Activated gamma-delta T cell (primary cell): ENCODE data around the gene MLYCD.

Source experiments
- DNase-seq: peaks from one replicate; lab custom pipeline; 2025; lab: John Stamatoyannopoulos, UW

MLYCD gene

DNA sequence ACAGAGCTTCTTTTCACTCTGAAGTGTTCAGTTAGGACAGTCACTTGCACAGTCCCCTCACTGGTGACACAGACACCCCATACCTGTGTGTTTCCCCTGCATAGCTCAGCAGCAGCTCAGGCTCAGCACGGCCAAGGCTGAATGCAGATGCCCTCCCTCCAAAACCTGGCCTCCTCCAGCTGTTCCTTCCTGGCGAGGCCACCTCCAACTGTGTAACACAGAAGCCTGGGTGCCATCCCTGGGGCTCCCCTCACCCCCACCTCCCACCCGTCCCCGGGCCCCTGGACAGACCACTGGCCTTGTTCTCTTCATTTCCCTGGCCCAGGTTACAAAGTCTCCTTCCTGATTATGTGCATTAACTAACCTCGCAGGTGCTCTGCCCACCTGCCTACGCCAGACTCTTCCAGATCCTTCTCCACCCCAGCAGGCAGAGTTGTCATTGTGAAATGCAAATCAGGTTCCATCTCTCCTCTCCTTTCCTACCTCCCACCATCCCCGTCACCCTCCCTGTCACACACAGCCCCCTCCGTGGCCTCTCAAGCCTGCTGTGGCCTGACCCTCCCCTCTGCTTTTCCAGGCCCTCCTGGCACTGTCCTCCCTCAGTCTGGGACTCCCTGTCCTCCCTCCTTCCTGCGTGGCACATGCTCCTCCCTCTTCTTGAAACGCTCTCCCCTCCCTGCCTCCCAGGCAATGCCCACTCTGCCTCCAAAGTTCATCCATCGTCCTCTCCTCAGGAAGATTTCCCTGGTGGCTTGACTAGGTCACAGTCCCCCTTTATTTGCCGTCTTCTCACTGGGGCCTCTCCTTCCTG lies 26.4 kb downstream of the MLYCD start:
- DNase-seq, result no peak

DNA sequence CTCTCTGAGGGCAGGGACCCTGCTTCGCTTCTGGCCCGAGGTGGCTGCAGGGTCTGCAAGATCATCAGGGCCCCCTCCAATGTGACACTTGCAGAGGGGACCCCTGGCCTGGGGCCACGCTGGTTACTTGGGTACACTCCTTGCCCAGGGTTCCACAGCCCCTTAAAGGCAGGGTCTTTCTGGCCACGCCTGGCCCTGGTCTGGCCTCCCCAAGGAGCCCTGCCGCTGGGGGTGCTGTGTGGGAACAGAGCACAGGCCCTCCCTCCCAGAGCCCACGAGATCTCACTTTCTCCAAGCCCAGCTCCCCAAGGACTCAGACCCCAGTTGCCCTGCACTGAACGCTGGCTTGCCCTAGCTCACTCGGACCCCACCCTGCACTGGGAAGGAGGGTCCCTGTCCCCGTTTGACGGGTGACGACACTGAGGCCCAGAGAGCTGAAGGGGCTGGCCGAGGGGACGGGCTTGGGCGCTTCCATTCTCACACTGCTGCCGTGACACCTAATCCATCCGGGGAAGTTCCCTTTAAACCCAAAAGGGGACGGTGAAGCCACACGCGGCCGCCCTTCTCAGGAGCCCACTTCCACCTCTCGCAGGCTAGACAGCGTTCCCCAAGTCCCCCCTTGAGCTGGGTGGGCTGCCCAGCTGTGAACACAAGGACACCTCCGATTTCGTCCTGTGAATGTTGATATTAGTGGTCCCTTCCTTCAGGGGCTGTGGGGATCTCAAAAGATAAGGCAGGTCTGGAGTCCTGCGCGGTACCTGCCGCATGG lies 27.2 kb downstream of the MLYCD start:
- DNase-seq, result no peak

DNA sequence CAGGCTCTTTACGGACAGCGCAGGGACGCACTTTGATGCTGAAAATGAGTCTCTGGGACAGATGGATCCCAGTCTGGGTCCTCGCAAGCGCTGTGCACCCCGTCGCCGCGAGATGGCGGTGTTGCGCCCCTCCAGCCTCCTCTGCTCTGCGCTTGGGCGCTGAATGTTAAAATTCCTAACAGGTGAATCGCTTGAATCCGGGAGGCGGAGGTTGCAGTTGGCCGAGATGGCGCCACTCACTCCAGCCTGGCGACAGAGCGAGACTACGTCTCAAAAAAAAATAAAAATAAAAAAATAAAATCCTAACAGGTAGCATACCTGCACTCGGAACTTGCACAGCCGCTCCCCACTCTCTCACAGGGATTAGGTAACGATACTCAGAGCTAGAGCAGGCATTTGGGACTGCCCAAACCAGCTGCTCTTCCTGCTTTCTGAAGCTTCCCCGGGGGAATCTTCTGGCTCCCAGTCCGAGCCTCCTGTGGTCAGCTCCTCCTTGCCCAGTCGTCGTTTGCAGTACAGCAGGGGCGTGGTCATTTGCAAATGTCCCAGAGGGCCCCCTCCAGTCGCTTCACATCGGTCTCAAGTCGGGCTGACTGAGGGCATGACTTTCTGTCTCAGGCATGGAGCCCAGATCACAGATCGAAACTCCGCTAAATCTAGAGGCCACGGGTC lies 27.9 kb downstream of the MLYCD start:
- no peak for DNase-seq

DNA sequence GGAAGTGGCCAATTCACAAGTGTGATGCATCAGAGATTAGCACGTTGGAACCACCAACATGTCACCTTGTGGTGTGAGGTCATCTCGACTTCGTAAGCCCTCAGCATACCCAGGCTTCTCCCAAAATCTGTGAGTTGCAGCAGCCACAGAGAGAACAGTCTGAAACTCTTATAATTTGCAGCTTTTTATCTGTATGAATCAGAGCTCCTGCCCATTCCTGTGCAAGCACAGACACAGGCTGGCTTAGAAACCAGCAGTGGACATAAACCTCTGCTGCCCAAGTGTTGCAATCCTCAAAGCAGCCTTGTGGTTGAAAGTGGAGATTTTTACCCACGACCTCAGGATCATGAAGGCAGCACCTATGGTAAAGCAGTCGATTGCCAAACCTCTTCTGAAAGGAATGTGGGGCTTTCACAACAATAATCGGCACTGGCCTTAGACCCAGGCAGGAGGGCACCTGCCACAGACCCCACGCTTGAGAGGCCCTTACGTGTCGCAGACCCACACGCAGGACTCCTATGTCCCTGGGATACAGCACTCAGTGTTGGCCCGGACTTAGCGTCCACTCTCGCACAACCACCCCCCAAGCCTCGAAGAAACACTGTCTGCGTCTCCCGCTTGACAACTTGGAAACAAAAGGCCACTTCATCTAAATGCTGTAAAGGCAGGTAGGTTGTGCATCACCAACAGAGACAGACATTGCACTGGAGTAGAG lies 29.6 kb downstream of the MLYCD start:
- DNase-seq, result no peak

- DNase-seq, result no peak
These were observed 31.1 kb downstream of the MLYCD start for GRCh38 chr16:83929811-83930555.

- no peak for DNase-seq
These were observed 32.0 kb downstream of the MLYCD start for GRCh38 chr16:83930730-83931500.

DNA sequence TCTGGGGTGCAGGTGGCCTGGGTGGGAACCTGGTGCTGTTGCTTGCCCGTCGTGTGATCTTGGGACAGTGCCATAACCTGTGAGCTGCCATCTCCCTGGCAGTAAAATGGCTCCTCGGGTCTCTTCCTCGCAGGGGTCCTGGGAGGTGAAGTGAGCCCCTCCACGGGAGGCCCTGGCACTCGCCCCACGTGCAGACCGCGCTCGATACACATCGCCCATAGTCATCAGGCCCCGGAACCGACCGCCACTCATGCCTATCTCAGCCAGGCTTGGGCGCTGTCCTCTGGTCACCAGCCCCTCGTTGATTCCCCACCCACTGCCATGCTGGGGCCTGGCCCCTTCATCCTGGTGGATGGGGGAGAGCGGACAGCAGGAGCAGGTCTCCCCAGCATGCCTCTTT lies 32.6 kb downstream of the MLYCD start:
- DNase-seq, result no peak

DNA sequence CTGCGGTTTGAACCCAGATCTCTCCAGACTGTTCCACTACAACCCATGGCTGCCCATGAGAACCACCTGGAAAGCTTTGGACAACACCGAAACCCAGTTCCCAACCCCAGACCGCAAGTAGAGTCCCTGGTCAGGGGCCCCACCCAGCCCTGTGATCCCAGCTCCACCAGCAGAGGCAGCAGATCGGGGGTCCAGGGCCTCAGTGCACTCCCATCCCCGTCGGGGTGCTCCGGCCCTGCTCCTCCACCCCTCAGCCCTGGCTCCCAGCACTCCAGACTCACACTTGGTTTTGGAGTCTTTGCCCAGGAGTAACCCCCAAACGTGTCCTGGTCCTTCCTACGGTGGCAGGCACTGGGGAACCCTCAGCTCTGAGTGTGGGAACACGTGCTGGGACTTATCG lies 33.4 kb downstream of the MLYCD start:
- DNase-seq, result no peak

DNA sequence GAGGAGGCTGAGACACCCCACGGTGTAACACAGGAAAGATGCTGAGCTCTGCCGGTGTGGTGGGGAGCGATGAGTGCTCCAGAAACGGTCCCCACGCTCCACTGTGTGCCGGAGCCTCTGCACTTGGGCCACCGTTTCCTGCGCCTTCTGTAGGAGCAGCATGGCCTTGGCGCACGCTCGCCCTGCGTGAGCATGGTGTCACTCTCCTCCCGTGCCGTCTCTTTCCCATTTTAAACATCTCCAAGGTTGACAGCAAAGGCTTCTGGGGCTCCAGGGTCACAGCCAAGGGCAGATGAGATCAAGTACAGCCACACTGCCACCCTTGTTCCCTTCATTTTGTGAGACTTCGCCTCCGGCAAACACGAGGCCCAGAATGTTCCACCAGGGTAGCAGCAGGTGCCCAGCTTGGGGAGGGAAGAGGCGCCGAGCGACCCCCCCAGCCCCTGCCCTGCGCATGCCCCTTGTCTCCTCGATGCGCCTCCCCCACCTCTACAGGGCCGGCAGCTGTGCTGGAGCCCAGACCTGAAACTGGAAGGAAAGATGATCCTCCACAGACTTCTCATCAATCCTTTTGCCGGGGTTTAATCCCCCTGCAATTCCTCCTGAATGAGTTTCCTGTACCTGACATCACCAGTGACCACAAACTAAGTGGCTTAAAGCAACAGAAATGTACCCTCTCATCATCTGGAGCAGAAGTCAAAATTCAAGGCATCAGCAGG lies 34.2 kb downstream of the MLYCD start:
- no peak for DNase-seq

DNA sequence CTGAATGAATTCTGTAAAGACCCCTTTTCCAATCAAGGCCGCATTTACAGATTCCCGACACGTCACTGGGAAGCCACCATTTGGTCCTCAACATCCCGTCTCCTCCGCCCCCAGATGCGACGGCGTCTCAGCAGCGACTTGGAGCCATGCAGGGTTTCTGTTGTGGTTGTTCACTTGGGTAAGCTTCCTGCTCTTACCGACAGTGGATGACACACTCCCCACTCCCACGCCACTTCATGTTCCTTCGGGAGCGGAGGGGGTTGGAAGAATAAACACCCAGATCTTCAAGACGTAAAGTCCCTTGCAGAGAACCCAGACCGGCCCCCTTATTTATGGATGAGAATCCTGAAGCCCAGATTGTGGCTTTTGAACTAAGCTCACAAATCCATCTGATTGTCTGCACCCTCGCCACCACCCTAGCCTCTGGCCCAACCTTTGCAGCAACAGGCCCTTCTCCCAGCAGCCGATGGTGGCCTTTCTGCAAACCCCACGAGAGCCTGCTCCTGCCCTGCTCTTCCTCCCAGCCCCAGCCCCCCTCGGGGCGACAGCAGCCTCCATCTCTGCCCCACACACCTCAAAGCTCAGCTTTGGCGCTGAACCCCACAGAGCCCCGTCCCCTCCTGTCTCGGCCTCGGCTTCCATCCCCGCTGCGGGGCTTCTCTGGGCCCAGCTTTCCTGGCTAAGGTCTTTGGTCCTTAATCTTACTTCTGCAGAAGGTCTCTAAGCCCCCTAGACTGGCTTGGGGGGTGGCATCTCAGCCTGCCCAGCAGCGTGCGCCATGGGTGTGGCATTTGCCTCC lies 35.2 kb downstream of the MLYCD start:
- no peak for DNase-seq

- no peak for DNase-seq
These were observed 35.7 kb downstream of the MLYCD start for GRCh38 chr16:83934684-83934977.

DNA sequence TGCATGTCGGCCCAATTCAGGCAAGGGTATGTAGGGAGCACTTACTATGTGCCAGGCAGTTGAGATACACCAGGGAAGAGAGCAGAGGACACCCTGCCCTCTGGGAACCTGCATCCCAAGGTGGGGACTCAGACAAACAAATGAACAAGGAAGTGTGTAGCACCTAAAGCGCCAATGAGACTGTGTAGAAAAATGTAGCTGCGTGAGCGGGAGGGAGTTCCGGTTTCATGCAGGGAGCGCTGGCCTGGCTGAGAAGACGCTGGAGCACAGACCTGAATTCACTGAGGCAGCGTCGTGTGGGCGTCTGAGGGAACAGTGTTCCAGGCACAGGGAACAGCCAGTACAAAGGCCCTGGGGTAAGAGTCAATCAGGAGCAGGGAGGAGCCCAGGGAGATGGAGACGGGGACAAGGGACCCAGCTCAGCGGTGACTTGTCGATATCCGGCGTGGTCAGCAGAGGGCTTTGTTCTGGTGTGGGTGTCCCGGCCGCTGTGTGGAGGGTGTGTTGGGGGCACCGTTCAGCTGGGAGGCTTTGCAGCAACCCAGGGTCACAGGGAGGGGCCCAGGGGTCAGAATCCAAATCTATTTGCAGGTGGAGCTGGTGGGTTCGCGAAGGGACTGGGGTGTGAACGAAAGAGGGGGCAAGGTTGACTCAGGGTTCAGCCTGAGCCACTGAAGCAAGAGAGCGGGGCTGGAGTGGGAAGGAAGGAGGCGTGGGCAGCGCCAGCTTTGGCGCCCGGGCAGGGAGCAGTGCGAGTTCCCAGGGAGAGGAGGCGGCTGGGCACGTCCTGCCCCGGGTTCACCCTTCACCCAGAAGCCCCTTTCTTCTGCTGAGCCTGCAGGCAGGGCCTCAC lies 36.3 kb downstream of the MLYCD start:
- DNase-seq, result no peak

DNA sequence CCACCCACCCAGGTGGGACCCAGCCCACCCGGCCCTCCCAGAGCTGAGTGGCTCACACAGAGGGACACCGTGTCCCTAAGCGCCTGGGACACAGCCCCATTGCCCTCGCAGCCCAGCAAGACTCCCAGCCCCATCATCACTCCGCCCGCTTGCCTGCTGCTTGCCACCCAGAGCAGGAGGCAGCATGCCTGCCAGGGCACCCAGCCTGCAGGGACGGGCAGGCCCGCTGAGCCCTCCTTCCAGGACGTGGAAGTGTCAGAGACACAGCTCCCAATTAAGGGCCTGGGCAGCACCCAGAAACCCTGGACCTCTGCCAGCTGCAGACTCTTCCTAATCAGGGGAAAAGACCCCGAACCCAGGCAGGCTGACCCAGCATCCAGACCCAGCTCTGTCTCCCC lies 36.9 kb downstream of the MLYCD start:
- DNase-seq, result no peak

GRCh38 chr16:83936581-83937165 lies 37.8 kb downstream of the MLYCD start:
- no peak for DNase-seq

- no peak for DNase-seq
These were observed 38.4 kb downstream of the MLYCD start for GRCh38 chr16:83937267-83937666.

- DNase-seq, result no peak
These were observed 39.3 kb downstream of the MLYCD start for GRCh38 chr16:83937922-83938885.
